K562 (cell line): ENCODE measurements around the gene MYBL2. TPM values are rescaled to one million over a fixed set of nuclear protein-coding genes. Genes with fewer than 3 reads are reported as not detected.

Experiments
- ATAC-seq: fragments of 200-7000 bp; cut with Tn5 transposase; 3 replicates; pipeline ENCODE4 v1.9.1; 2020; ENCODE audit warnings: moderate library complexity
- BruUV-seq: library from RNA; stranded (reverse); fragments of 400-500 nt; replicated peaks from 2 replicates; lab custom pipeline; 2021; lab: Mats Ljungman, UMichigan
- CTCF ChIA-PET: fragments of 300-600 bp; formaldehyde crosslinking; extraction: SDS; loops from one replicate; lab custom pipeline; 2021; ENCODE audit warnings: low intra/inter-chr PET ratio; lab: Yijun Ruan, JAX
- POLR2A ChIA-PET: fragments of 300-600, 350-650 bp; sonication (Branson Sonifier 250); formaldehyde crosslinking; extraction: SDS; loops from one replicate; lab custom pipeline; 2021; ENCODE audit warnings: antibody characterized with exemption, inconsistent platforms; lab: Yijun Ruan, JAX
- DNase-seq, 4 experiments: peaks; one replicate each; pipeline versions ENCODE4 v3.0.0 to v3.0.0-alpha.2; 2011 to 2018; ENCODE audit warnings: low spot score in 3 of 4, mixed read lengths in 3 of 4; ENCODE audit errors: extremely low read depth in 1 of 4
- FAIRE-seq: peaks from 2 replicates; lab custom pipeline; 2011; peaks lifted over from hg19 to GRCh38; lab: Jason Lieb, UNC
- H2AFZ ChIP-seq: 2 replicates; pipeline ENCODE4 v1.6.0; 2011; ENCODE audit warnings: low read depth, low read length, control low read depth, inconsistent platforms
- H3K27ac ChIP-seq: fragments of 200-600 bp; 3 replicates; pipeline ENCODE4 v1.8.0; 2011; ENCODE audit warnings: low read depth, mild to moderate bottlenecking, control low read depth, inconsistent platforms, low read length, moderate library complexity, mixed read lengths; ENCODE audit errors: extremely low read depth
- H3K27me3 ChIP-seq, 2 experiments: fragments of 300-600 bp in 1 of 2; 2 replicates in 1 of 2; 3 replicates in 1 of 2; pipeline versions ENCODE4 v1.6.0 to v1.8.0; 2011; ENCODE audit warnings: inconsistent platforms in 2 of 2, low read length in 2 of 2, mild to moderate bottlenecking in 1 of 2, mixed read lengths in 1 of 2, moderate library complexity in 1 of 2; ENCODE audit not compliant: control insufficient read depth in 2 of 2, insufficient read depth in 2 of 2
- H3K36me3 ChIP-seq: fragments of 300-600 bp; 3 replicates; pipeline ENCODE4 v1.8.0; 2011; ENCODE audit warnings: mild to moderate bottlenecking, low read length, inconsistent platforms; ENCODE audit not compliant: control insufficient read depth, insufficient read depth
- H3K4me1 ChIP-seq, 2 experiments: fragments of 200-600 bp in 1 of 2; replicated peaks in 1 of 2; 2 replicates in 1 of 2; 3 replicates in 1 of 2; pipeline versions ENCODE4 v1.5.1 to v1.8.0; 2011; ENCODE audit warnings: inconsistent platforms in 2 of 2, low read length in 2 of 2, mild to moderate bottlenecking in 1 of 2, mixed read lengths in 1 of 2, moderate library complexity in 1 of 2; ENCODE audit not compliant: control insufficient read depth in 2 of 2, insufficient read depth in 2 of 2
- H3K4me2 ChIP-seq: 2 replicates; pipeline ENCODE4 v1.6.1; 2011; ENCODE audit warnings: low read length, control low read depth, inconsistent platforms, mixed read lengths; ENCODE audit not compliant: insufficient read depth
- H3K4me3 ChIP-seq: fragments of 200-600 bp; sonication (generic), shearing (Covaris generic); 2 replicates; pipeline ENCODE4 v1.5.1; 2016; ENCODE audit warnings: control low read depth, inconsistent platforms
- H3K79me2 ChIP-seq: fragments of 200-600 bp; 3 replicates; pipeline ENCODE4 v1.8.0; 2011; ENCODE audit warnings: low read length, inconsistent platforms; ENCODE audit not compliant: control insufficient read depth, insufficient read depth
- H3K9ac ChIP-seq, 2 experiments: 2 replicates each; pipeline versions ENCODE4 v1.6.0 to v1.6.1; 2011; ENCODE audit warnings: low read depth in 2 of 2, low read length in 2 of 2, control low read depth in 1 of 2, inconsistent platforms in 1 of 2, mild to moderate bottlenecking in 1 of 2, mixed read lengths in 1 of 2; ENCODE audit not compliant: insufficient read depth in 1 of 2
- H3K9me1 ChIP-seq: one replicate; pipeline ENCODE4 v1.6.0; 2011; ENCODE audit warnings: inconsistent platforms, mild to moderate bottlenecking, low read length, moderate library complexity; ENCODE audit not compliant: control insufficient read depth, insufficient read depth
- H3K9me3 ChIP-seq: replicated peaks from 2 replicates; pipeline ENCODE4 v1.5.1; 2011; ENCODE audit warnings: low read depth, low read length, inconsistent platforms; ENCODE audit not compliant: control insufficient read depth, insufficient read depth
- H4K20me1 ChIP-seq: replicated peaks from 2 replicates; pipeline ENCODE4 v1.6.1; 2011; ENCODE audit warnings: low read length, inconsistent platforms, mixed read lengths; ENCODE audit not compliant: control insufficient read depth, insufficient read depth
- MAZ ChIP-seq, 2 experiments: fragments of 450-650 bp in 1 of 2; sonication (generic) in 1 of 2; formaldehyde crosslinking; IDR thresholded peaks in 1 of 2; conservative IDR thresholded peaks in 1 of 2; 2 replicates each; pipeline versions ENCODE4 v1.4.0 to v1.5.0; 2020; ENCODE audit warnings: mild to moderate bottlenecking in 1 of 2, missing genetic modification reagents in 1 of 2
- PHTF2 ChIP-seq: fragments of 250-450 bp; sonication (Bioruptor Pico); IDR thresholded peaks from 2 replicates; pipeline ENCODE4 v1.5.0; 2021; ENCODE audit warnings: mild to moderate bottlenecking
- RAD21 ChIP-seq, 2 experiments: fragments of 250-450 bp in 1 of 2; fragments of 450-650 bp in 1 of 2; sonication (Bioruptor Pico) in 1 of 2; formaldehyde crosslinking in 1 of 2; IDR thresholded peaks in 1 of 2; conservative IDR thresholded peaks in 1 of 2; 2 replicates each; pipeline versions ENCODE4 v1.4.0 to v1.8.0; 2020 to 2022; ENCODE audit warnings: mild to moderate bottlenecking in 2 of 2, moderate library complexity in 1 of 2
- REST ChIP-seq, 2 experiments: fragments of 450-650 bp; formaldehyde crosslinking in 1 of 2; IDR thresholded peaks; 2 replicates each; pipeline versions ENCODE4 v1.4.0 to v1.6.1; 2014 to 2020; ENCODE audit warnings: mild to moderate bottlenecking in 2 of 2, borderline replicate concordance in 1 of 2, low read depth in 1 of 2
- SMC3 ChIP-seq: conservative IDR thresholded peaks from 2 replicates; pipeline ENCODE4 v1.6.1; 2011; ENCODE audit warnings: low read depth, low read length, improper control_type of control experiment; ENCODE audit not compliant: insufficient read depth
- ZNF263 ChIP-seq: sonication (generic); formaldehyde crosslinking; IDR thresholded peaks from 2 replicates; pipeline ENCODE4 v1.8.0; 2022; ENCODE audit warnings: mild to moderate bottlenecking, missing genetic modification reagents, borderline replicate concordance
- ZNF445 ChIP-seq: fragments of 250-450 bp; sonication (Bioruptor Pico); IDR thresholded peaks from 2 replicates; pipeline ENCODE4 v1.4.0; 2020; ENCODE audit warnings: low read depth, mild to moderate bottlenecking, moderate library complexity
- WGBS: fragments of 100-300 bp; shearing (Covaris generic); methylation state at CpG from one replicate; pipeline ENCODE4 v1.1.6; 2016; ENCODE audit warnings: low coverage, mixed read lengths; ENCODE audit not compliant: insufficient coverage; ENCODE audit errors: missing lambda C conversion rate; 5-methylcytosine and 5-hydroxymethylcytosine counted together
- in situ Hi-C: fragments of 300-500 bp; cut with MboI; formaldehyde crosslinking; loops from 4 replicates; pipeline ENCODE4 v1.15.0; 2018; ENCODE audit warnings: inconsistent platforms, mixed read lengths
- intact Hi-C: fragments of 100-400 bp; cut with micrococcal nuclease; formaldehyde crosslinking; loops from 2 replicates; pipeline ENCODE4 v1.14.2; 2022
- polyA plus RNA-seq, 8 experiments: library from polyadenylated mRNA; depleted of rRNA in 4 of 8; stranded (reverse) in 5 of 8; unstranded in 3 of 8; fragments of >200 nt; fragmentation: Nextera tagmentation in 2 of 8; fragmentation: Illumina TruSeq in 1 of 8; extraction: Ambion mirVana in 2 of 8; extraction: Trizol in 1 of 8; gene quantifications; 2 replicates each; pipeline versions ENCODE4 v1.2.1 to v1.2.3, GENCODE V29; 2011 to 2014; ENCODE audit warnings: inconsistent platforms in 1 of 8, missing spikeins in 1 of 8
- total RNA-seq, 7 experiments: library from RNA; depleted of rRNA in 6 of 7; stranded (reverse); fragments of >200 nt in 6 of 7; fragmentation: Illumina TruSeq in 2 of 7; extraction: Trizol in 2 of 7; gene quantifications; 2 replicates each; pipeline versions ENCODE4 v1.2.1 to v1.2.3, GENCODE V29; 2011 to 2021; ENCODE audit warnings: low replicate concordance in 1 of 7
- TF ChIP-seq, protein P1 (sequence below): fragments of 450-650 bp; formaldehyde crosslinking; IDR thresholded peaks from 2 replicates; pipeline ENCODE4 v1.4.0; 2020; ENCODE audit warnings: mild to moderate bottlenecking, moderate library complexity

MYBL2 gene
- total and polyA plus RNA-seq, 9 of the 15 experiments (the other 6 are each of a cell fraction or from before 2014, with no cell fraction given) = 4.4 to 169 (median 52.5) TPM

DNA sequence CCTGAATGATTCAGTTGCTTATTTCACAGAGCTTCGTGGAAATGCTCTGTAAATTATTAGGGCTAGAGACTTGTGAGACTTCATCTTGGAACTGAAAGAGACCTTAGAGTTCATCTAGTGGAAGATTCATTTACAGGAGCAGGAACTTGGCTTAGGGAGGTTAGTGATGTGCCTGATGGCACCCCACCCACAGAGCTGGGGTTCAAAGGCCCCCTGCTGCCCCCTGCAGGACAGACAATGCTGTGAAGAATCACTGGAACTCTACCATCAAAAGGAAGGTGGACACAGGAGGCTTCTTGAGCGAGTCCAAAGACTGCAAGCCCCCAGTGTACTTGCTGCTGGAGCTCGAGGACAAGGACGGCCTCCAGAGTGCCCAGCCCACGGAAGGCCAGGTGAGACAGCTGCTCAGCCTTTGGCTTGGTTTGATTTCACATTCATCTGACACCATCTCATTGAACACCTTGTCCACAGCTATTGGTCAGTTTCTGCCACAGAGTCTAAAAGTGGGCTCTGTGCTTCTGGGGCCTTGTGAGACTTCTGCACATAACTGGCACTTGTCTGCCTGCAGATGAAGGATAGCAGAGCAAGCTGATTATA is 25.1 kb downstream of the MYBL2 start:
- H3K9ac ChIP-seq = no peak overlapping the region
- H2AFZ ChIP-seq = no peak overlapping the region
- peaks cover 17 to 18% of the 10 kb centered on the region in 2 experiments; a peak in 4 of 5 replicates for H3K4me1 ChIP-seq
- H3K27me3 ChIP-seq = no peaks in the 10 kb centered on the region
- POLR2A ChIA-PET = interaction anchor here (0.5 to 1.2 kb wide), 5 partner anchors 11 to 574 kb away, joined by 3 to 6 read pairs (median 3); no protein-coding TSS in a partner anchor
- H3K4me2 ChIP-seq = no peak overlapping the region
- no TSS peak for BruUV-seq
- WGBS = 68% methylated on average over 5 of the region's 5 CpGs
- CTCF ChIA-PET = interaction anchor here (0.5 to 3.2 kb wide), 4 partner anchors 75 to 243 kb away, joined by 4 to 35 read pairs (median 16); no protein-coding TSS in a partner anchor
- peak; percentile 70 to 79 (median 74) for DNase-seq
- no peak overlapping the region for H3K27ac ChIP-seq
- H3K9me1 ChIP-seq = no peaks in the 10 kb centered on the region
- no peaks in the 10 kb centered on the region; the same call in 2 of the 3 replicates for H3K79me2 ChIP-seq
- ATAC-seq = peak; percentile 79
- H3K9me3 ChIP-seq = no peaks in the 10 kb centered on the region
- in situ Hi-C loops = loop anchor here (10.0 kb wide), 1 partner anchor 237 kb away; the partner anchor contains the start of gene SRSF6
- peak; percentile 86 for FAIRE-seq
- H3K4me3 ChIP-seq = no peak overlapping the region
- peaks cover 80% of the 10 kb centered on the region for H3K36me3 ChIP-seq
- intact Hi-C loops = loop anchor here (1.0 to 2.0 kb wide), 4 partner anchors 15 to 243 kb away; no protein-coding TSS in a partner anchor
- H4K20me1 ChIP-seq = peaks cover 13% of the 10 kb centered on the region; the same call in 1 of the 2 replicates
- TF ChIP-seq, protein P1, sequence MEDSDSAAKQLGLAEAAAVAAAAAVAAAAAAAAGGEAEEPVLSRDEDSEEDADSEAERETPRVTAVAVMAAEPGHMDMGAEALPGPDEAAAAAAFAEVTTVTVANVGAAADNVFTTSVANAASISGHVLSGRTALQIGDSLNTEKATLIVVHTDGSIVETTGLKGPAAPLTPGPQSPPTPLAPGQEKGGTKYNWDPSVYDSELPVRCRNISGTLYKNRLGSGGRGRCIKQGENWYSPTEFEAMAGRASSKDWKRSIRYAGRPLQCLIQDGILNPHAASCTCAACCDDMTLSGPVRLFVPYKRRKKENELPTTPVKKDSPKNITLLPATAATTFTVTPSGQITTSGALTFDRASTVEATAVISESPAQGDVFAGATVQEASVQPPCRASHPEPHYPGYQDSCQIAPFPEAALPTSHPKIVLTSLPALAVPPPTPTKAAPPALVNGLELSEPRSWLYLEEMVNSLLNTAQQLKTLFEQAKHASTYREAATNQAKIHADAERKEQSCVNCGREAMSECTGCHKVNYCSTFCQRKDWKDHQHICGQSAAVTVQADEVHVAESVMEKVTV (CRISPR knock-in tag) = peak; percentile 54; the same call in 1 of the 2 replicates
- TF ChIP-seq REST (IDR thresholded peaks at IDR 0.05; ENCODE audit: borderline replicate concordance) (peak; percentile 77), REST (CRISPR knock-in tag; IDR thresholded peaks at IDR 0.05; ENCODE audit: low read depth) (no peak), PHTF2 (CRISPR knock-in tag) (no peak), ZNF263 (CRISPR knock-in tag) (no peak), SMC3 (peak; percentile 65; the same call in 1 of the 2 replicates), MAZ (CRISPR knock-in tag; conservative IDR thresholded peaks at IDR 0.05 in 1 of 2, IDR thresholded peaks at IDR 0.05 in 1 of 2) (peak in 1 of 2 experiments; percentile 47; a peak in 1 of 4 replicates), RAD21 (CRISPR knock-in tag; conservative IDR thresholded peaks at IDR 0.05 in 1 of 2, IDR thresholded peaks at IDR 0.05 in 1 of 2) (peak; percentile 78 to 81), ZNF445 (CRISPR knock-in tag) (0 out of 2 replicates have a peak, but pooled peaks have one; percentile 24)
